ENCODE results near the gene TCF12.

- no peak for TF ChIP-seq POLR2AphosphoS5 (IDR thresholded peaks at IDR 0.05)
- no peak for TF ChIP-seq CTCF (IDR thresholded peaks at IDR 0.05)
- TF ChIP-seq POLR2A (IDR thresholded peaks at IDR 0.05): no peak
These were observed 389.7 kb downstream of the TCF12 start for GRCh38 chr15:57308170-57308545.

Data from transverse colon (tissue), 4 donors.